Measurements from ENCODE around the gene ARHGAP10. TPM values are rescaled to one million over a fixed set of nuclear protein-coding genes. Genes with fewer than 3 reads are reported as not detected.

The ARHGAP10 gene
- total RNA-seq, 1 donor from 2014 or later, result 28.0 TPM

DNA sequence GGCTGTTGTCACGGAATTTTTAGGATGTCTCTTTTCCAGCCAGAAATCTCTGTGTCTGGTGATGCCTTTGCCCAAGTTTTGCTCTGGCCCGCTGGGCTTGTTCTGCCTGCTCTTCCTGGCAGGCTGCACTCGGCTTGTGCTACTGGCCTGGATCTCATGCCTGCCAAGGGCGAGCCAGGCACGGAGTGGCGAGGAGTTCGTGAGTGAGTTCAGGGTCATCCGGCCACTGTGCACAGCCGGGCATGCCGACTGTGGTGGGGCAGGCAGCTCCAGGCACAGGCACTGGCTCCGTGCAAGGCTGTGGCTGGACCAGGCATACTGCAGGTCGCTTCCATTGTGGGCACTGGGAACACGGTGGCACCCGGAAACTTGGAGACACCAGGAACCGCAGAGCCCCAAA, 129.1 kb downstream of the ARHGAP10 start:
- FAIRE-seq (no peak), DNase-seq (ENCODE audit: low read depth) (no peak)
- Mint-ChIP-seq H3K4me3 (ENCODE audit: unreplicated experiment) (no peak overlapping the region), H3K9me3 (ENCODE audit: unreplicated experiment) (no peaks in the 10 kb centered on the region), H3K4me1 (ENCODE audit: low read depth, unreplicated experiment) (peaks cover 3% of the 10 kb centered on the region), H3K27me3 (ENCODE audit: low read depth, unreplicated experiment) (no peaks in the 10 kb centered on the region), H3K27ac (ENCODE audit: unreplicated experiment) (no peak overlapping the region), H3K36me3 (ENCODE audit: low read depth, unreplicated experiment) (peaks cover 9% of the 10 kb centered on the region)
- no peak overlapping the region for H3K4me3 ChIP-seq (ENCODE audit: insufficient read depth, low read depth, low read length)
- no peaks in the 10 kb centered on the region for H3K4me1 ChIP-seq (ENCODE audit: insufficient read depth, low read length)
- H3K36me3 ChIP-seq (ENCODE audit: insufficient read depth, low read length), result peaks cover 5% of the 10 kb centered on the region
- no peaks in the 10 kb centered on the region for H4K20me1 ChIP-seq (ENCODE audit: insufficient read depth, low read length)
- no peaks in the 10 kb centered on the region for H3K27me3 ChIP-seq (ENCODE audit: insufficient read depth, low read length)
- no peak overlapping the region for H3K27ac ChIP-seq (ENCODE audit: low read depth, low read length)
- no peak overlapping the region for H3K9ac ChIP-seq (ENCODE audit: low read length)
- TF ChIP-seq, protein P1, sequence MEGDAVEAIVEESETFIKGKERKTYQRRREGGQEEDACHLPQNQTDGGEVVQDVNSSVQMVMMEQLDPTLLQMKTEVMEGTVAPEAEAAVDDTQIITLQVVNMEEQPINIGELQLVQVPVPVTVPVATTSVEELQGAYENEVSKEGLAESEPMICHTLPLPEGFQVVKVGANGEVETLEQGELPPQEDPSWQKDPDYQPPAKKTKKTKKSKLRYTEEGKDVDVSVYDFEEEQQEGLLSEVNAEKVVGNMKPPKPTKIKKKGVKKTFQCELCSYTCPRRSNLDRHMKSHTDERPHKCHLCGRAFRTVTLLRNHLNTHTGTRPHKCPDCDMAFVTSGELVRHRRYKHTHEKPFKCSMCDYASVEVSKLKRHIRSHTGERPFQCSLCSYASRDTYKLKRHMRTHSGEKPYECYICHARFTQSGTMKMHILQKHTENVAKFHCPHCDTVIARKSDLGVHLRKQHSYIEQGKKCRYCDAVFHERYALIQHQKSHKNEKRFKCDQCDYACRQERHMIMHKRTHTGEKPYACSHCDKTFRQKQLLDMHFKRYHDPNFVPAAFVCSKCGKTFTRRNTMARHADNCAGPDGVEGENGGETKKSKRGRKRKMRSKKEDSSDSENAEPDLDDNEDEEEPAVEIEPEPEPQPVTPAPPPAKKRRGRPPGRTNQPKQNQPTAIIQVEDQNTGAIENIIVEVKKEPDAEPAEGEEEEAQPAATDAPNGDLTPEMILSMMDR (IDR thresholded peaks at IDR 0.05; ENCODE audit: insufficient read depth, low read depth, low read length), result no peak
- no peak for TF ChIP-seq EZH2 (IDR thresholded peaks at IDR 0.05; ENCODE audit: insufficient read depth, low read length)
- no peak overlapping the region for H2AFZ ChIP-seq (ENCODE audit: low read depth, low read length)
- H3K9me3 ChIP-seq (ENCODE audit: insufficient read depth, low read depth, low read length), result no peaks in the 10 kb centered on the region
- no peaks in the 10 kb centered on the region for H3K79me2 ChIP-seq (ENCODE audit: insufficient read depth, low read length)
- H3K4me2 ChIP-seq (ENCODE audit: low read length), result no peak overlapping the region

GRCh38 chr4:147862043-147862692, 130.3 kb downstream of the ARHGAP10 start:
- no peak overlapping the region for H3K27ac Mint-ChIP-seq (ENCODE audit: unreplicated experiment)
- DNase-seq (ENCODE audit: low read depth) (no peak), FAIRE-seq (no peak)
- Histone ChIP-seq H3K27me3 (ENCODE audit: insufficient read depth, low read length) (no peaks in the 10 kb centered on the region), H3K4me1 (ENCODE audit: insufficient read depth, low read length) (no peaks in the 10 kb centered on the region), H4K20me1 (ENCODE audit: insufficient read depth, low read length) (no peaks in the 10 kb centered on the region), H3K36me3 (ENCODE audit: insufficient read depth, low read length) (peaks cover 5% of the 10 kb centered on the region), H3K9ac (ENCODE audit: low read length) (no peak overlapping the region), H3K4me3 (ENCODE audit: insufficient read depth, low read depth, low read length) (no peak overlapping the region), H3K79me2 (ENCODE audit: insufficient read depth, low read length) (no peaks in the 10 kb centered on the region), H3K4me2 (ENCODE audit: low read length) (no peak overlapping the region), H3K9me3 (ENCODE audit: insufficient read depth, low read depth, low read length) (no peaks in the 10 kb centered on the region), H3K27ac (ENCODE audit: low read depth, low read length) (no peak overlapping the region), H2AFZ (ENCODE audit: low read depth, low read length) (no peak overlapping the region)
- H3K9me3 Mint-ChIP-seq (ENCODE audit: unreplicated experiment), result no peaks in the 10 kb centered on the region
- no peaks in the 10 kb centered on the region for H3K27me3 Mint-ChIP-seq (ENCODE audit: low read depth, unreplicated experiment)
- peaks cover 9% of the 10 kb centered on the region for H3K36me3 Mint-ChIP-seq (ENCODE audit: low read depth, unreplicated experiment)
- peaks cover 9% of the 10 kb centered on the region for H3K4me1 Mint-ChIP-seq (ENCODE audit: low read depth, unreplicated experiment)
- no peak overlapping the region for H3K4me3 Mint-ChIP-seq (ENCODE audit: unreplicated experiment)
- TF ChIP-seq, protein P1 (IDR thresholded peaks at IDR 0.05; ENCODE audit: insufficient read depth, low read depth, low read length), result no peak
- no peak for TF ChIP-seq EZH2 (IDR thresholded peaks at IDR 0.05; ENCODE audit: insufficient read depth, low read length)

- FAIRE-seq, result no peak
- H3K27ac Mint-ChIP-seq (ENCODE audit: unreplicated experiment), result no peak overlapping the region
Measured at GRCh38 chr4:147863111-147863747, 131.3 kb downstream of the ARHGAP10 start.

More at GRCh38 chr4:147863111-147863747, 131.3 kb downstream of the ARHGAP10 start:
- Mint-ChIP-seq H3K4me1 (ENCODE audit: low read depth, unreplicated experiment) (peaks cover 9% of the 10 kb centered on the region), H3K9me3 (ENCODE audit: unreplicated experiment) (no peaks in the 10 kb centered on the region), H3K36me3 (ENCODE audit: low read depth, unreplicated experiment) (peaks cover 9% of the 10 kb centered on the region), H3K27me3 (ENCODE audit: low read depth, unreplicated experiment) (no peaks in the 10 kb centered on the region), H3K4me3 (ENCODE audit: unreplicated experiment) (no peak overlapping the region)
- TF ChIP-seq, protein P1 (IDR thresholded peaks at IDR 0.05; ENCODE audit: insufficient read depth, low read depth, low read length), result no peak
- no peak for TF ChIP-seq EZH2 (IDR thresholded peaks at IDR 0.05; ENCODE audit: insufficient read depth, low read length)
- DNase-seq (ENCODE audit: low read depth), result no peak
- Histone ChIP-seq H3K27ac (ENCODE audit: low read depth, low read length) (no peak overlapping the region), H4K20me1 (ENCODE audit: insufficient read depth, low read length) (peaks cover 1% of the 10 kb centered on the region), H3K9ac (ENCODE audit: low read length) (no peak overlapping the region), H3K79me2 (ENCODE audit: insufficient read depth, low read length) (no peaks in the 10 kb centered on the region), H2AFZ (ENCODE audit: low read depth, low read length) (no peak overlapping the region), H3K27me3 (ENCODE audit: insufficient read depth, low read length) (no peaks in the 10 kb centered on the region), H3K9me3 (ENCODE audit: insufficient read depth, low read depth, low read length) (no peaks in the 10 kb centered on the region), H3K36me3 (ENCODE audit: insufficient read depth, low read length) (peaks cover 5% of the 10 kb centered on the region), H3K4me2 (ENCODE audit: low read length) (no peak overlapping the region), H3K4me1 (ENCODE audit: insufficient read depth, low read length) (no peaks in the 10 kb centered on the region), H3K4me3 (ENCODE audit: insufficient read depth, low read depth, low read length) (no peak overlapping the region)

Measured in astrocyte (in vitro differentiated cells and primary cell).